Spinal cord (tissue), 10 donors: Measurements from ENCODE around the gene ALDH2. TPM values are rescaled to one million over a fixed set of nuclear protein-coding genes. Genes with fewer than 3 reads are reported as not detected.
"Not testable (repeated sequence)": the region's sequence is repeated elsewhere in the genome, so short reads cannot be mapped to it uniquely, and the experiment has no call there.

Experiments used
- DNase-seq, 6 donors: peaks; one replicate each; pipeline versions ENCODE4 v3.0.0 to v3.0.0-alpha.2; 2013 to 2015; ENCODE audit warnings: low spot score in 6 of 6, low read depth in 4 of 6
- H3K27ac ChIP-seq: one replicate; pipeline ENCODE4 v1.5.1; 2013; ENCODE audit warnings: low read depth, low read length, control low read depth
- H3K27me3 ChIP-seq: one replicate; pipeline ENCODE4 v1.6.1; 2013; ENCODE audit warnings: low read length; ENCODE audit not compliant: control insufficient read depth, insufficient read depth
- H3K36me3 ChIP-seq: one replicate; pipeline ENCODE4 v1.6.1; 2013; ENCODE audit warnings: low read length; ENCODE audit not compliant: control insufficient read depth, insufficient read depth
- H3K4me1 ChIP-seq: one replicate; pipeline ENCODE4 v1.6.1; 2013; ENCODE audit warnings: low read length; ENCODE audit not compliant: control insufficient read depth, insufficient read depth
- H3K4me3 ChIP-seq: one replicate; pipeline ENCODE4 v1.5.1; 2013; ENCODE audit warnings: low read depth, low read length, control low read depth
- H3K9me3 ChIP-seq: one replicate; pipeline ENCODE4 v1.6.1; 2013; ENCODE audit warnings: low read length; ENCODE audit not compliant: control insufficient read depth, insufficient read depth
- WGBS: methylation state at CpG from one replicate; pipeline ENCODE4 v1.1.5; 2013; ENCODE audit warnings: missing lambda C conversion rate; ENCODE audit not compliant: insufficient coverage; 5-methylcytosine and 5-hydroxymethylcytosine counted together
- long read RNA-seq, 4 donors: transcript quantifications; one replicate each; lab custom pipeline, GENCODE V29; 2026
- polyA plus RNA-seq, 2 donors: library from polyadenylated mRNA; unstranded; fragments of 120-200 nt; gene quantifications; one replicate each; pipeline ENCODE4 v1.2.1, GENCODE V29; 2013; ENCODE audit not compliant: insufficient read length in 2 of 2
- total RNA-seq, 2 donors: library from RNA; depleted of rRNA in 1 of 2; stranded (reverse); fragments of 120-200 nt in 1 of 2; fragments of >200 nt in 1 of 2; gene quantifications; one replicate each; pipeline versions ENCODE4 v1.2.3 to v1.2.4, GENCODE V29; 2013 to 2014
- donor health status: healthy.

ALDH2 gene
- total RNA-seq (10 to 100 TPM; 45.4 to 65.8 TPM), polyA plus RNA-seq (100 to 1,000 TPM; 150 to 172 TPM)
- long read RNA-seq, donor 1, full-length matches to known transcripts = 47 of 77 reads
- long read RNA-seq, donor 1, partial matches to known transcripts = 30 of 77 reads
- long read RNA-seq, donor 1, other reads (novel, unspliced or antisense) = 0 of 77 reads
- long read RNA-seq, donor 2, full-length matches to known transcripts = 19 of 19 reads
- long read RNA-seq, donor 2, partial matches to known transcripts = 0 of 19 reads
- long read RNA-seq, donor 2, other reads (novel, unspliced or antisense) = 0 of 19 reads
- long read RNA-seq, donor 3, full-length matches to known transcripts = 21 of 21 reads
- long read RNA-seq, donor 3, partial matches to known transcripts = 0 of 21 reads
- long read RNA-seq, donor 3, other reads (novel, unspliced or antisense) = 0 of 21 reads
- long read RNA-seq, donor 4, full-length matches to known transcripts = 24 of 42 reads
- long read RNA-seq, donor 4, partial matches to known transcripts = 18 of 42 reads
- long read RNA-seq, donor 4, other reads (novel, unspliced or antisense) = 0 of 42 reads

DNA sequence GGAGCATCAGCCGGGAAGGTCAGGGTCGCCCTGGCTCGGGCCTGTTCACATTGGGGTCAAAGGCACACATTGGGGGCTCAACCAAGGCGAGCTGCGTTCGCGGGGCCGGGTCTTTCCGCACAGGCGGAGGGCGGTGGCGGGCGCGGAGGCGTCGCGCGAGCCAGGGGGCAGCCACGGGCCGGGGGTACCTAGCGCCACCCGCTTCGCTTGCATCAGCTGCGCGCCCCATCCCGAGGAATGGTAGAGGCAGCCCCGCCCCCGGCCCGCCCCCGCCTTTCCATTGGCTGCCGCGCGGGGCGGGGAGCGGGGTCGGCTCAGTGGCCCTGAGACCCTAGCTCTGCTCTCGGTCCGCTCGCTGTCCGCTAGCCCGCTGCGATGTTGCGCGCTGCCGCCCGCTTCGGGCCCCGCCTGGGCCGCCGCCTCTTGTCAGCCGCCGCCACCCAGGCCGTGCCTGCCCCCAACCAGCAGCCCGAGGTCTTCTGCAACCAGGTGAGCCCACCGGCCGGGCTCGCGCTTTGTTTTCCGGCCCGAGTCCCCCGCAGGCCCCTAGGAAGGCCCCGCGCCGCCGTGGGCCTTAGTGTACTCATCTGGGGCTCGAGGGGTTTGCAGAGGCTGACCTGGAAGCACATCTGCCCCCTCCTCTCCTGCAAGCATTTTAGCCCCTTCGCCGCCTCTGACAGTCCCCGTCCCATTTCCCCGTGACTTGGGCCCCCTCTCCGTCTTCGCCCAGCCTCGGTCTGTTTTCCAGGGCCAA lies at the start of gene ALDH2:
Gene ALDH2 (plus strand): TSS at position 326 of the 754 bp plus-strand sequence. CDS start 50 bp downstream, at position 376.
- H3K9me3 ChIP-seq = no peaks in the 10 kb centered on the region
- no peaks in the 10 kb centered on the region for H3K27me3 ChIP-seq
- no peaks in the 10 kb centered on the region for H3K36me3 ChIP-seq
- 0% methylated on average over 73 of the region's 73 CpGs for WGBS
- H3K4me3 ChIP-seq = peak within 1 kb of the TSS; percentile 70
- peaks cover 23% of the 10 kb centered on the region for H3K4me1 ChIP-seq
- H3K27ac ChIP-seq = peak within 1 kb of the TSS; percentile 67
- DNase-seq = peak in 5 of 6 donors; percentile 61 to 94 (median 75)

DNA sequence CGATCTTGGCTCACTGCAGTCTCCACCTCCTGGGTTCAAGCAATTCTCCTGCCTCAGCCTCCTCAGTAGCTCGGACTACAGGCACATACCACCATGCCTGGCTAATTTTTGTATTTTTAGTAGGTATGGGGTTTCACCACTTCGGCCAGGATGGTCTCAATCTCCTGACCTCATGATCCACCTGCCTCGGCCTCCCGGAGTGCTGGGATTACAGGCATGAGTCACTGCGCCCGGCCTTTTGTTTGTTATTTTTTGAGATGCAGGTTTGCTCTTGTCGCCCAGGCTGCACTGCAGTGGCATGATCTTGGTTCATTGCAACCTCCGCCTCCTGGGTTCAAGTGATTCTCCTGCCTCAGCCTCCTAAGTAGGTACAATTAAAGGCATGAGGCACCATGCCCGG lies 47.4 kb upstream of the ALDH2 start:
- 81% methylated on average over 7 of the region's 10 CpGs for WGBS
- not testable (repeated sequence) for DNase-seq
- H3K36me3 ChIP-seq = peaks cover 52% of the 10 kb centered on the region

DNA sequence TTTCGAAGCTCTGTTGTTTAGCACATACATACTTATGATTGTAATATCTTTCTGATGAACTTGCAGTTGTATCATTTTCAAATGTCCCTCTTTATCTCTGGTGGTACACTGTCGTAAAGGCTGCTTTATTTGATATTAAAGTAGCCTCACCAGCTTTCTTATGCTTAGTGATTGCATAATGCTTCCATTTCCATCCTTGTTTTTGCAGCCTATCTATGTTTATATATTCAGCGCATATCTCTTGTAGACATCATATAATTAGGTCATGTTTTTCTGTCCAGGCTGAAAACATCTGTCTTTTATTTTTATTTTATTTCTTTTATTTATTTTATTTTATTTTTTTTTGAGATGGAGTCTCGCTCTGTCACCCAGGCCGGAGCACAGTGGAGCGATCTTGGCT lies 46.3 kb upstream of the ALDH2 start:
- no CpG with 5 or more reads among the region's 6 CpGs for WGBS
- Histone ChIP-seq H3K4me3 (no peak overlapping the region), H3K9me3 (no peaks in the 10 kb centered on the region), H3K4me1 (no peaks in the 10 kb centered on the region), H3K27me3 (no peaks in the 10 kb centered on the region), H3K27ac (no peak overlapping the region), H3K36me3 (peaks cover 54% of the 10 kb centered on the region)
- no peak for DNase-seq

More for the DNA sequence above, 47.4 kb upstream of the ALDH2 start:
- H3K4me3 ChIP-seq, H3K27me3 ChIP-seq, H3K9me3 ChIP-seq, H3K4me1 ChIP-seq, H3K27ac ChIP-seq: not testable (repeated sequence)

DNA sequence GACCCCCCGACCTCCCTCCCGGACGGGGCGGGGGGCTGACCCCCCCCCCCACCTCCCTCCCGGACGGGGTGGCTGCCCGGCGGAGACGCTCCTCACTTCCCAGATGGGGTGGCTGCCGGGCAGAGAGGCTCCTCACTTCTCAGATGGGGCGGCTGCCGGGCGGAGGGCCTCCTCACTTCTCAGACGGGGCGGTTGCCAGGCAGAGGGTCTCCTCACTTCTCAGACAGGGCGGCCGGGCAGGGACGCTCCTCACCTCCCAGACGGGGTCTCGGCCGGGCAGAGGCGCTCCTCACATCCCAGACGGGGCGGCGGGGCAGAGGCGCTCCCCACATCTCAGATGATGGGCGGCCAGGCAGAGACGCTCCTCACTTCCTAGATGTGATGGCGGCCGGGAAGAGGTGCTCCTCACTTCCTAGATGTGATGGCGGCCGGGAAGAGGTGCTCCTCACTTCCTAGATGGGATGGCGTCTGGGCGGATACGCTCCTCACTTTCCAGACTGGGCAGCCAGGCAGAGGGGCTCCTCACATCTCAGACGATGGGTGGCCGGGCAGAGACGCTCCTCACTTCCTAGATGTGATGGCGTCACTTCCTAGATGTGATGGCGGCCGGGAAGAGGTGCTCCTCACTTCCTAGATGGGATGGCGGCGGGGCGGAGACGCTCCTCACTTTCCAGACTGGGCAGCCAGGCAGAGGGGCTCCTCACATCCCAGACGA lies 42.9 kb upstream of the ALDH2 start:
- DNase-seq, H3K4me1 ChIP-seq, H3K27ac ChIP-seq, H3K9me3 ChIP-seq, H3K27me3 ChIP-seq, H3K4me3 ChIP-seq: not testable (repeated sequence)
- 97% methylated on average over 11 of the region's 46 CpGs for WGBS
- peaks cover 49% of the 10 kb centered on the region for H3K36me3 ChIP-seq

DNA sequence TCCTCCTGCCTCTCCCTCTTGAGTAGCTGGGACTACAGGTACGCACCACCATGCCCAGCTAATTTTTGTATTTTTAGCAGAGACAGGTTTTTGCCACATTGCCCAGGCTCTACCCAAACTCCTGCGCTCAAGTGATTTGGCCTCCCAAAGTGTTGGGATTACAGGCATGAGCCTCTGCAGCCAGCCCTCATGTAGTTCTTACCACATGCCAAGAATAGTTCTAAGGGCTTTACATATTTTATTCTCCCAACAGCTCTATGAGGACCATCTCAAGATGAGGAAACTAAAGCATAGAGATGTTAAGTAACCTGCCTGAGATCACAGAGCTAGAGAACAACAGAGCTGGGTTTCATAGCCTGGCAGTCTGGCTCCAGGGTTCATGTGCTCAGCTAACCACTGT lies 37.9 kb upstream of the ALDH2 start:
- H3K4me1 ChIP-seq = no peaks in the 10 kb centered on the region
- H3K36me3 ChIP-seq = peaks cover 61% of the 10 kb centered on the region
- no peak overlapping the region for H3K27ac ChIP-seq
- no peak overlapping the region for H3K4me3 ChIP-seq
- WGBS = 100% methylated on average over 2 of the region's 2 CpGs
- DNase-seq = no peak
- H3K9me3 ChIP-seq = no peaks in the 10 kb centered on the region
- H3K27me3 ChIP-seq = no peaks in the 10 kb centered on the region

DNA sequence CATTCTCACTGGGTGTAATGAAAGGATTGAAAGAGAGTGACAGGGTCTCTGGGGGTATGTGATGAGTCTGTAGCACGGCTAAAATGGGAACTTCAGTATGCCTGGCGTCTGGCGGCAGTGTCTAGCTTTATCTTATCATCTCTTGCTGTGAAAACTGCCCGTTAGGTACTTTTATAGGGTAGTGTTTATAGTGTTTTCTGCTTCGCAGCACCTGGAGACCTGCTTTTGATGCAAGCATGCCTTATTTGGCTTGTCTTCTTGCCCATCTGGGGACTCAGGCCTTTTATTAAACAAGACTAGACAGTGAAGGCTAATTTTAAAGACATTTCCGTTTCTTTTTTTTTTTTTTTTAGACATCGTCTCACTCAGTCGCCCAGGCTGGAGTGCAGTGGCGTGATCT lies 36.3 kb upstream of the ALDH2 start:
- H3K27me3 ChIP-seq = no peaks in the 10 kb centered on the region
- peaks cover 54% of the 10 kb centered on the region for H3K36me3 ChIP-seq
- no peaks in the 10 kb centered on the region for H3K9me3 ChIP-seq
- DNase-seq = peak in 1 of 6 donors; percentile 31
- H3K4me1 ChIP-seq = no peaks in the 10 kb centered on the region
- H3K4me3 ChIP-seq = no peak overlapping the region
- 89% methylated on average over 3 of the region's 9 CpGs for WGBS
- no peak overlapping the region for H3K27ac ChIP-seq

DNA sequence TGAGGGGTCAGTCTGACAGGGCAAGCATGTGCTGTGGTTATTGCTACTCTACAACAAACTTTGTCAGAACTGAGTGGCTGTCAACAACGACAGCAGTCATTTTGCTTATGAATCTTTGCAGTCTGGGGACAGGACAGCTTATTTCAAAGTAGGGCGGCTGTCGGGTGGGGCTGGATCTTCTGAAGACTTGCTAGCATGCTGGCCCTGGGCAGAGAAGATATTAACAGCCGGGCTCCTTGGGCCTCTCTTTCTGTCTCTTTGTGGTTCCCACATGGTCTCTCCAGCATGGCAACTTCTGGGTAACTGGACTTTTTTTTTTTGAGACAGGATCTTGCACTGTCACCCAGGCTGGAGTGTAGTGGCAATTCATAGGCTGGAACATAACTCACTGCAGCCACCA lies 33.9 kb upstream of the ALDH2 start:
- 90% methylated on average over 4 of the region's 4 CpGs for WGBS
- peaks cover 64% of the 10 kb centered on the region for H3K36me3 ChIP-seq
- DNase-seq = no peak
- H3K9me3 ChIP-seq = no peaks in the 10 kb centered on the region
- no peak overlapping the region for H3K4me3 ChIP-seq
- H3K27me3 ChIP-seq = no peaks in the 10 kb centered on the region
- no peaks in the 10 kb centered on the region for H3K4me1 ChIP-seq
- no peak overlapping the region for H3K27ac ChIP-seq

DNA sequence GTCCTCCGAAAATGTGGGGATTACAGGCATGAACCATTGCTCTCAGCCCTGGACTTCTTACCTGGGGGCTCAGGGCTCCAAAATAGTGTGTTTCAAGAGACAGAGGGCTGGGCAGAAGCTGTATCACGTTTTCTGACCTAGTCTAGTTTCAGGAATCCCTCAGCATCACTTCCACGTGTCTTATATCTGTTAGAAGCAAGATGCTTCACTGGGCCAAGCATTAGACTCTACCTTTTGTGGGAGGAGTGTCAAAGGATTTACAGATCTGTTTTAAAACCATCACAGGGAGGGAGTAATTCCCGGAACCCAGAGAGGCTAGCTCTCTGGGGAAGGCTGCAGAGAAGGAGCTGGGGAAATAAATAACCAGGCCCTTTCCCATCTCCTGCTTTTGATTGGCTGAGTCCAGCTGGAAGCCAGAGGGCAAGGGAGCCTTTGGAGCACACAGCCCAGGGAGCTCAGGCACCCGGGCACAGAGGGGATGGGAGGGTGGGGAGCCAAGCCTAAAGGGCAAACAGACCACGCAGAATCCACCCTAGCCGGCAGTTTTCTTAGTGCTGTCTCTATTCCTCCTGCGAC lies 33.3 kb upstream of the ALDH2 start:
- DNase-seq = no peak
- Histone ChIP-seq H3K27ac (no peak overlapping the region), H3K4me1 (no peaks in the 10 kb centered on the region), H3K9me3 (no peaks in the 10 kb centered on the region), H3K27me3 (no peaks in the 10 kb centered on the region), H3K36me3 (peaks cover 64% of the 10 kb centered on the region), H3K4me3 (no peak overlapping the region)
- 95% methylated on average over 6 of the region's 8 CpGs for WGBS

DNA sequence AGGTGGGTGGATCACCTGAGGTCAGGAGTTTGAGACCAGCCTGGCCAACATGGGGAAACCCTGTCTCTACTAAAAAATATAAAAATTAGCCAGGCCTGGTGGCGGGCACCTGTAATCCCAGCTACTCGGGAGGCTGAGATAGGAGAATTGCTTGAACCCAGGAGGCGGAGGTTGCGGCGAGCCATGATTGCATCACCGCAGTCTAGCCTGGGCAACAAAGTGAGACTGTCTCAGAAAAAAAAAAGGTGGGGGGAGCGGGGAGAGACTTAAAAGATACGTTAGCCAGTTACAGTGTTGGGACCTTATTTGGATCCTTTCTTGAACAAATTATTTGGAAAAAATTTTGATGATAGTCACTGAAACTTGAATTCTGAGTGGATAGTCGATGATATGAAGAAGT lies 27.2 kb upstream of the ALDH2 start:
- H3K27ac ChIP-seq, H3K9me3 ChIP-seq, DNase-seq, H3K4me3 ChIP-seq, H3K27me3 ChIP-seq, H3K4me1 ChIP-seq: not testable (repeated sequence)
- 98% methylated on average over 9 of the region's 9 CpGs for WGBS
- peaks cover 29% of the 10 kb centered on the region for H3K36me3 ChIP-seq
